NCI-H510A (cell line): ENCODE measurements around the gene PACC1.

Source experiments
- DNase-seq: peaks from one replicate; lab custom pipeline; 2025; lab: John Stamatoyannopoulos, UW

PACC1 gene

DNA sequence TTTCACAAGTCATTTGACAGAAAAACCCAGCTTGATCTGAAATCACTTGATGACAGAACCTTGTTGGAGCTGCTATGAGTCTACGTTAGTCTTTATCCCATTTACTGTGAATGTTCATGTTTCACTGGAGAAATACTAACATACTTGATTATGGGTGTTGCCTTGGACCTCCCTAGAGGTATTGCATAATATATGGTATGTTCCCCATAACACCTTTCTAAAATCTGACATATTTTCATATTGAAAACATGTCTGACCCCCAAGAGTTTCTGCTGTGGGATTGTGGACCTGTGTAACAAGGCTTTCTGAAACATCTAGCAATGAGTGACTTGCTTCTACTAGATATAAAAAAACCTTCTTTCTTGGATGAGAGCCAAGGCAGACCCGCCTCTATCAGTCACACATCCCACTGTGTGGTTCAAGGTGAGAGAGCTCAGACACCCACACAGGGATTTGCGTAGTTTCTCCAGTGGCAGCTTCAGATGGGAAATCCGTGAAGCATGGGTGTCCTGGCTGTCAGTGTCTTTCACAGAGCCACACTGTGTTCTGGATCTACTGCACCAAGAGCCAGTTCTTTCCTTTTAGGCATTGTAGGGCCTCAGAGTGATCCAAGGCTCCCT, 22.6 kb upstream of the PACC1 start:
- no peak for DNase-seq

DNA sequence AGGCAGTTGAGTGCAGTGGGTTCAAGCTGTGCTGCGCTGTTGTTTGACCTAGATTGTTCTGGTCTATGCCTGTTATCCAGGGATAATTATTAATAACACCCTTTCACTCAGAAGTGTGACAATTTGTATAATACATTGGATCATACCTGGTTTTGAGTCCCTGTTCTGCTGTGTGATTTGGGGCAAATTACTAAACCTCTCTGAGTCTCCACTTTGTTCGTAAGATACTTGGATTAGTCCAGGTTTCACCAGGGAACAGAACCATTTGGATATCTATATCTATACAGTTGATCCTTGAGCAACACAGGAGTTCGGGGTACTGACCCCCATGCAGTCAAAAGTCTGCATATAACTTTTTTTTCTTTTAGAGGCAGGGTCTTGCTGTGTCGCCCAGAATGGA, 20.3 kb upstream of the PACC1 start:
- no peak for DNase-seq

DNA sequence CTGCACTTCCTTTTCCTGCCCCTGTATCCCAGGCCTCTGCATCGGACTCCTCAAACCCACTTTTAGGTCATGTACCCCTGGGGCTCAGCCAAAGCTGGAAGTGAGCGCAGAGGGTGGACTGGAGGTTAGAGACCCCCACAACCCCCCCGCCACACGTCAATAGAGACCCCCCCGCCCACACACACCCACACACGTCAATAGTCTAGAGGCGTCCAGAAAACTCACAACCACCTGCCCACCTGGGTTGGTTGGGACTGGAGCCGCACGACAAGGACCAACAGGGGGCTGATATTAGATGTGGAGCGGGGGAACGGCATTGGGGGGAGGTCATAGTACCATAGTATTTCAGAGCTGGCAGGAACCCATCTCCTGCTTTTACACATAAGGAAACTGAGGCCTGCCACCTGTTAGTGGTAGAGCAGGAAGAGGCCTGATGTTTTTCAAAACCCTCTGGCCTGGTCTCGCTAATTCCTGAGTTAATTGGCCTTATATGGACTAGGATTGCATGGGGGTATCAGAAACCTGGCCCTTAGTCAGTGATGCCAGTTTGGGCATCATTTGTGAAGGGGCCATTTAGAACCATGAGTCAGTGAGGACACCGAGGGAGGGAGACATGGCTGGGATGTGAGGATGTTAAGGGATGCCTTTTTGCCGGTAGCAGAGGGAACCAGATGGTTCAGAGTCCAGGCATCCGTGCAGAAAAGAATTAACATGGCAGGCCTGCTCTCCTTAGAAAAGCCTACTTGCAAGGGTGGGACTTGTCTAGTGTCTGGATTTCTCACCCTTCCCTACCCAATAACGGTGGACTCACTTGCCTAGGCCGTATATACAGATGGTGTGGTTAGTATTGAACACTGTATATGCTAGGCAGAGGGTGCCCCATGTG, 19.1 kb upstream of the PACC1 start:
- no peak for DNase-seq

DNA sequence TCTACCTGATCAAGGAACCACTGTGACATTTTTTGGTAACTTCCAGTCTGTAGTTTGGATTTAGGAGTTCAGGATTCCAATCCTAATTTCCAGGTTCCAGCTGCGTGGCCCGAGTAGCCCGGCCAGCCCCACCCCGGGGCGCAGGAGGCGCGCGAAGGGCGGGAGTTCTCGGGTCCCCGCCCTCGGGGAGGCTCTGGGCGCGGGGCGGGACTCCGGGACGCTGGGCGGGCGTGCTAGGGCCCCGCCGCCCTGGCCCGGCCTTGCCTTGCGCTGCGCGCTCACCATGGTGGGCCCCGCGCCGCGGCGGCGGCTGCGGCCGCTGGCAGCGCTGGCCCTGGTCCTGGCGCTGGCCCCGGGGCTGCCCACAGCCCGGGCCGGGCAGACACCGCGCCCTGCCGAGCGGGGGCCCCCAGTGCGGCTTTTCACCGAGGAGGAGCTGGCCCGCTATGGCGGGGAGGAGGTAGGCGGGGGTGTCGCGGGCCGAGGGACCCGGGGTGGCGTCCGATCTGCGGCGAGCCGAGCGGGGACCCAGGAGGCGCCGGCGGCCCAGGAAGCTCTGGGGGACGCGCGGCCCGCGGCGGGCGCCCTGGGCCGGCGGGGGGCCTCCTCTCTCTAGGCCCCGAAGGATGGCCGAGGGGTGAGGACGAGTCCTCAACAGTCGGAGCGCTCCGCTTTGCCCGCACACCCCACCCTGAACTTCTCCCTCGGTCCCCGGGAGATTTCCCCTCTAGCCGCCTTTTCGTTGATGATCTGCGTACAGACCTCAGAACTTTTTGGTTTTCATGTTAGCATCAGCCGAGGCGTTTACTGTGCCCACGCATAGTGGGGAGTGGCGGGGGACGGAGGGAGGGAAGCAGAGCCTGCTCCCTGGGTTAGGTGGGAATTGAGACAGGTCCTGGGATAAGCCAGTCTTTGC, 18.2 kb upstream of the PACC1 start, which contains the start of gene NENF:
Gene NENF (plus strand): TSS at position 260 of the 916 bp plus-strand sequence. CDS start 24 bp downstream, at position 284.
- DNase-seq: peak; percentile 76

DNA sequence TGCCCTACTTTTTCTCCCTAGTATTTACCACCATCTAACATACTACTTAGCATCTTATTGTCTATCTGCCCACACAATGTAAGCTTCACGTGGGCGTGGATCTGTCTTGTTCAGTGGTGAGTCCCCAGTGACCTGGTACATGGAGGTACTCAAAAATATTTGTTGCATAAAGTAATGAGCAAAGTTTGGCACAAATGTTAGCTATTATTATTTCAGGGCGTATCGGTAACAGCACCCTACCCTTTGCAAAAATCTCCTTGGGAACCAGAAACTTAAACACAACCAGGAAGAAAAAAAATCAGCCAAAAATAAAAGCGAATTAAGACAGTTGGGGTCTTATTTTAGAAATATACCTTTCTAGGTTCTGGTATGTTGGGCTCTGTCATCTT, 17.6 kb upstream of the PACC1 start:
- no peak for DNase-seq

DNA sequence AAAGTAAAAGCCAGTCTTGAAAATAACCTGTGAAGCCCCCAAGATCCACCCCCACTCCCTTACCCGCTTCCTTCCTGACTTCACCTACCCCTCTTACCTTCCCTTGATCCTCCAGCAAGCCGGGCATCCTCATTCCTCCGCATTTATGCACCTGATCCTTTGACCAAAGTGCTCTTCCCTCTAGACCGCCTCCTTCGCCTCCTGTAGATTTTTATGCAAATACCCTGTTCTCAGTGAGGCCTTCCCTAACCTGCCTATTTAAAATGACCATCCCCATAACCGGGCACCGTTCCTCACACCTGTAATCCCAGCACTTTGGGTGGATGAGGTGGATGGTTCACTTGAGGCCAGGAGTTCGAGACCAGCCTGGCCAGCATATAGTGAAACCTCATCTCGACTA, 17.0 kb upstream of the PACC1 start:
- DNase-seq: no peak

DNA sequence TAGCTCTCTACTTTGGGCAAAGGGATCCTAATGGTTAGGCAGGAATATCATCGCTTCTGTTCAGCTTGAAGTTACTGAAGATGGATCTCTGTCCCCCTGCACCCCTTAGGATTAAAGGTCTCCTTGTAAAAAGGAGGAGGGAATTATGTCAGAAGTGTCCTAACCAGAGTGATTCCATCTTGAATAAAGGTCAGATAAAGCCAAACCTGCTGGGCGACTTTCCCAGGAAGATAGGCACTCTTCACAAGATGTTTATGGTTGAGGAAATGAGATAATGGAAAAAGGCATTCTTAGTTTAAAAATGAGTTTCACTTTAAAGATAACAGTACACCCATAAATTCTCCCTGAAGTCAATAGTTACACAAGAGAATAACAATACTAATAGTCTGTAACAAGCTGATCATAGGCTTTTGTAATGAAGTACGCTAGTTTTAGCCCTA, 16.3 kb upstream of the PACC1 start:
- DNase-seq: no peak

DNA sequence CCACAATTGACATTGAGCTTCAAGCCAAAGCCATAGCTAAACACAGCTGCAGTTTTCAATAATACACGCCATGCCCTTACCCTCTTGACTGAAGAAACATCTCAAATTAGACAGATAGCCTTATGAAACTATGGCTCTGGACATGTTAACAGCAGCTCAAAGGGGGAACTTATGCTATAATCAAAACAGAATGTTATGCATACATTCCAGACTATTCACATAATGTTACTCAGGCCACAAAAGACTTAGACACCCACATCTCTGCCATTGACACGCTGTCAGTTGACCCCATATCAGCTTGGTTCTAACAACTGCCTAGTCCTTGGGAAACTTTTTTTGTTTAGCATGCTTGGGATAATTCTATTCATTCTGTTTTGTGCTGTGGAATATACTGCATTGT, 15.7 kb upstream of the PACC1 start:
- DNase-seq: no peak

DNA sequence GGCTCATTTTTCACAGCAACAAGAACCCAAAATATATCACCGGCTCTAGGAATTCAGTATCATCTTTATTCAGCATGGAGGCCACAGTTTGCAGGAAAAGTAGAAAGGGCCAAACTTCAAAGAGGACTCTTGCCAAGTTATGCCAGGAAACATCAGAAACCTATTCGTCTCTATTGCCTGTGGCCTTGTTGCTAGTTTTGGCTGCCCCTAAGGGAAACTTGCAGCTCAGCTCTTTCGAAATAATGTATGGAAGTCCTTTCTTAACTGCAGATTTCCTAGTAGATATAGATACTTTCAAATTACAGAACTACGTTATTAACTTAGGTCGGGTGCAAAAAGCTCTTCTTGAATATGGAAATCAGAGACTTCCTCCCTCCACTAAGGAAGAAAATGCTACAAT, 13.8 kb upstream of the PACC1 start:
- DNase-seq: no peak

DNA sequence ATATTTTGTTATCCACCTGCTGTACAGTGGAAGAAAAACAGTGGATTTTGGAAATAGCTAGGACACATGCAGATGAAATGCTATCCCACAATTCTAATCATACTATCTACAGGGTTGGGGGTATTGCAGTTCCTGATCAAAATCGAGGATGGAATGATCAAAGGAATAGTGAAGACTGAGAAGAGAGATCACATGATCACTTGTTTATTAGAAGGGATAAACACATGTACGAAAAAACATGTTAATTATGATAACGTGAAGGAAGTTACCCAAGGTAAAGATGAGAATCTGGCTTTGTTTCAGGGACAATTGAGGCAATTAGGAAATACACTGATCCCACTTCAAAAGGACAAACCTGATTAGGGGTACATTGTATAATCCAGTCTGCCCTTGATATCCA, 9.2 kb upstream of the PACC1 start:
- no peak for DNase-seq

DNA sequence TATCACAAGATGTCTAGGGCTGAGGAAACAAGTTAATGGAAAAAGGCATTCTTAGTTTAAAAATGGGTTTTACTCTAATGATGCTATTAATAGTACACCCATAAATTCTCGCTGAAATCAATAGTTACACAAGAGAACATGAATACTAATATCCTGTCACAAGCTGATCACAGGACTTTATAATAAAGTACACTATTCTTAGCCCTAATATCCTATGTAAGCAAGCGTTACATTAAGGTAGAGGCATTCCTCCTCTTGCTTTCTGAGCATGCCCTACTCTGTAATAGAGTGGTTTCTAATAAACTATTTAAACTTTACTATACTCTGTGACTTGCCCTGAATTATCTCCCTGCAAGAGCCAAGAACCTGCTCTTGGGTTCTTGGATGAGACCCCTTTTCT, 6.5 kb upstream of the PACC1 start:
- DNase-seq: no peak

DNA sequence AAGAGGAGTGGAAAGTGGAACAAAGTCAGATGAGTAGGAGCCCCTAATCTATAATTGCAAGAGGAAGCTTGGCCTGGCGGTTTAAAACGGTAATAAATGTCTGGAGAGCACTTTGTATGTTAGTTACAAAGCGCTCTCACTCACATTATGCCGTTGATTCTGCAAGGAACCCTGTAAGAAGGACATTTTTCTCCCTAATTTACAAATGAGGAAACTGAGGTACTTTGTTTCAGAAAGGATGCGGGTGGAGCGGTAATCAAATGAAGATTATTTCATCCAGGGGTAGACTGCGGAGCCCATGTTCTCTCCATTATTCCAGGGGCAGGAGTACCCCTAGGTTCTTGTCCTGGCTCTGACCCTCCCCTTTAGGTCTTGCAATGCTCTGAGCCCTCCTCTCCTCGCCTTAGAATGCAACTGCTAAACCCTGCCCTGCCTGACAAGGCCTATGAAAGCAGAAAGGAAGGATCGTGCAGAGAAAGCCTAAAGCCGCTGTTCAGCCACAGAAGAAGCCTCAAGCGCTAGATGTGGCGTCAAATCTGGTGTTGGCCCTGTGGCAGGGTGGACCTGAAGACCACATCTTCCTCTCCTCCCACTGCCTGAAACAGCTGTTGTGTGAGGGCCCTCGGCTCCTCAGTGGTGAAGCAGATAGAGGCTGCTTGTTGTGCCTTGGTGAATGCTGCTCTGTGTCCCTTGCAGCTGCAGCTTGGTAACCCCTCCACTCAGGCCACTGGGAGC, 588 bp upstream of the PACC1 start:
- DNase-seq: no peak

DNA sequence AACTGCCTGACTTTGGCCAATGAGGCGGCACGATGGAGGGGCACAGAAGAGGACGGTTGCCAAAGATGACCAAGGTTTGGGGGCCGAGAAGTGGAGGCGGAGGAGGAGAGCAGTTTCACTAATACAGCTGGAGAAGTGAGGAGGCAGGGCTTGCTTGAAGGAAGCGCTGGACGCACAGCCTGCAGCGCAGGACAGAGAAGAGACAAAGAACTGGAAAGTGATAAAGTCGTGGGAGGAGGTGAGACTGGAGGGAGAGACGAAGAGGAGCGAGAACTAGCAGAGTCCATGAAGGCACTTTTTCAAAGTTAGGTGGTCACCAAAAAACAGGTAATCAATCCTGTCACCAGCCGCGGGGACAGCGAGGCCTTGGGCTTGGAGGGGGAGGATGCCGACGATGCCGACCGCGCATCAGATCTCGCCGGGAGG, 771 bp downstream of the PACC1 start:
- DNase-seq: no peak

DNA sequence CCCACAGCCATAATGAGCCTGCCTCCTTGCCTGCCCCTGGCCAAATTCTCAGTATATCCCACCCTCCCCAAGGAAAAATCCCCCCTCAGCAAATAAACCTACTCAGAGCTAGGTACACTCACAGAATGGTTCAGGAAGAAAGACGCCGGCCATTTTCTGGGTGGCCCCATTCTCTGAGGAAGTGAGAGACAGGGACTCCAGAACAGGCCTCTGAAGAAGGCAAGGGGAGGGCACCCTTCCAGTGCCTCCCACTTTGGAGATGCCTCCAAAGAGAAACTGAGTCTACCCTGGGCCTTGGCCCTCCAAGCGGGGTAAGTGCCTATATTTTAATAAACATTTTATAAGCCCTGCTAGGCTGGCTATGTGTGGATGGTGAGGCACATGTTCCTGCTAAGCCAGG, 2.3 kb downstream of the PACC1 start:
- no peak for DNase-seq

DNA sequence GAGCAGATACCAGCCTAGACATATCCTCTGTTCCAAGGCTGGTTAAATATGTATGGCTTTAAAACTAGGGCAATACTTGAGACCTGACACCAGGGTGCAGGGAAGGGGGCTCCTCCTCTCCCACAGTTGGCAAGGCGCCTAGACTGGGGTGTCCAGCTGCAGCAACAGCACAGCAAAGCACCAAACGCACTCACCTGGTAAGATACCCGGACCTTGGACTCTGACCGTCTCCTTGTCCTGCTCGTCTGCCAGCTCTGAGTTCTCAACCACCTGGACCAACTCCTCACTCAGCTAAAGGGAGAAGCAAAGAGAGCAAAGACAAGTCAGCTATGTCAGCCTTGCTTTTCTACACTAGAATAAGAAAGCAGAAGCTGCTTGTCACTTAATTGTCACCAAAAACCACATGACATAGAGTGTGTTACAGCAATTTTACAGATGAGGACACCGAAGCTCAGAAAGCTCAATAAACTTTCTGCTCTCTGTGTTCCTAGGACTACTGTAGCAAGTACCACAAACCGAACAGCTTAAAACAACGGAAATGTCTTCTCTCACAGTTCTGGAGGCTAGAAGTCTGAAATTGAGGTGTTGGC, 4.4 kb downstream of the PACC1 start:
- DNase-seq: no peak

DNA sequence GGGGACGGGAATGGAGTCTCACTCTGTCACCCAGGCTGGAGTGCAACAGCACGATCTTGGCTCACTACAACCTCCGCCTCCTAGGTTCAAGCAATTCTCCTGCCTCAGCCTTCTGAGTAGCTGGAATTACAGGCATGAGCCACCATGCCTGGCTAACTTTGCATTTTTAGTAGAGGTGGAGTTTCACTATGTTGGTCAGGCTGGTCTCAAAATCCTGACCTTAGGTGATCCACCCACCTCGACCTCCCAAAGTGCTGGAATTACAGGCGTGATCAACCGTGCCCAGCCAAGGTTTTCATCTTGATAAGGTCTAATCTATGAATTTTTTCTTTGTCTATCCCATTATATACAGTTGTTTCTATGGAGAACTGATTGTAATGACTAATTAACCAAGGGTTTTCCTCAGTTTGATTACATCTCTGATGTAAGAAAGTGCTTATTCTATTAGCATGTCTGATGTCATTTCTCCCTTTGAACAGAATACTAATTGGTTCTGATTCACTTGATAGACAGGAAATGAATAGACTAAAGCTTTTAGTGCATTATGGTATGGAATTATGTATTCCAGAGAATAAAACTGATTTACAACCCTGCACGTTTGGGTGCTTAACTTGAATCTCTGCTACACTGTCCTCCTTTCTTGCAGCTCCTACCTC, 11.9 kb downstream of the PACC1 start:
- no peak for DNase-seq

DNA sequence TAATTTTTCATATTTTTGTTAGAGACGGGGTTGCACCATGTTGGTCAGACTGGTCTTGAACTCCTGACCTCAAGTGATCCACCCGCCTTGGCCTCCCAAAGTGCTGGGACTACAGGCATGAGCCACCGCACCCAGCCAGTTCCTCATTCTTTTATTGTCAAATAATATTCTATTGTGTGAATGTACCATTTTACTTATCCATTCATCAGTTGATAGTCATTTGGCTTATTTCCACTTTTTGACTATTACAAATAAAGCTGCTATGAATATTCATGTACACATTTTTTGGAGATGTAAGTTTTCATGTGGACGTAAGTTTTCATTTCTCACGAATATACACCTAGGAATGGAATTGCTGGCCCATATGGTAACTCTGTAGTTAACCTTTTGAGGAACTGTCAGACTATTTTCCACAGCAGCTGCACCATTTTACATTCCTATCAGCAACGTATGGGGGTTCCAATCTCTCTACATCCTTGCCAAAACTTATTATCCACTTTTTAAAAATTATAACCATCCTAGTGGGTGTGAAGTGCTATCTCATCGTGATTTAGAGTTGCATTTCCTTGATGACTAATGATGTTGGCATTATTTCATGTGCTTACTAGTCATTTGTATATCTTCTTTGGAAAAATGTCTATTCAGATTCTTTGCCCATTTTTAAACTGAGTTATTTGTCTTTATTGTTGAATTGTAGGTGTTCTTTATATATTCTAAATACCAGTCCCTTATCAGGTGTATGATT, 12.7 kb downstream of the PACC1 start:
- no peak for DNase-seq

DNA sequence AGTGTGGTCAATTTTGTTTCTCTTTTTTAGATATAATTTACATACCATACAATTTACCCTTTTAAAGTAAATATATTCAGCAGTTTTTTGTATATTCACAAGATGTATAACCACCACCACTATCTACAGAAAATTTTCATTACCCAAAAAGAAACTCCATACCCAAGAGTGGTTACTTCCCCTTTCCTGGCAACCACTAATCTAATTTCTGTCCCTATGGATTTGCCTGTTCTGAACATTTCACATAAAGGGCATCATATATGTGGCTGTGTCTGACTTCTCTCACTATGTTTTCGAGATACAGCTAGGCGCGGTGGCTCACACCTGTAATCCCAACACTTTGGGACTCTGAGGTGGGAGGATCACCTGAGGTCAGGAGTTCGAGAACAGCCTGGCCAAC, 13.6 kb downstream of the PACC1 start:
- no peak for DNase-seq

DNA sequence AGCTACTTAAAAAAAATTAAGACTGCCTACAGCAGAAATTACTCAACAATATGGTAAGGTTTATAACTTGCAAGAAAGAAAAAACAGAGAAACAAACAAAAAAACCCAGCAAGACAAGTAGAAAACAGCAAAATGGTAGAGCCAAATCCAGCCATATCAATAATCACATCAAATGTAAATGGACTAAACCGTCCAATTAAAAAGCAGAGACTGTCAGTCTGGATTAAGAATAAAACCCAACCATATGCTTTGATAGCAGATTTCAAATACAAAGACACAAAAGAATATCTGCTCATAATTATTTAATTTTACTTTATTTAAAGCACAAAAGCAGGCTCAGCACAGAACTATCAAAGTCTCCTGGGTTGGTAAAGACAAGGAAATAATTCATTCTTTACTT, 17.5 kb downstream of the PACC1 start:
- DNase-seq: no peak

DNA sequence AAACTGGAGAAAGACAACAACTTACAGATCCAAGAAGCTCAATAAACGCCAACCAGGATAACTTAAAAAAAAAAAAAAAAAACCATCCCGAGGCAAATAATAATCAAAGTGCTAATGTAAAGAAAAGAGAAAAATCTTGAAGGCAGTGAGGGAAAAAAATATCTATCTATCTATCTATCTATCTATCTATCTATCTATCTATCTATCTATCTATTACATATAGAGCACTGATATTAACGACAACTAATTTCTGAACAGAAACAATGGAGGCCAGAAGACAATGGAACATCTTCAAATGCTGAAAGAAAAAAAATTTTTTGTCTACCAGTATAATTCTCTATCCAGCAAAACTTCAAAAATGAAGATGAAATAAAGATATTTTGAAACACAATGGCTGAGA, 18.0 kb downstream of the PACC1 start:
- DNase-seq: no peak
